G401 (cell line): Measurements from ENCODE around the gene BEST4. TPM values are rescaled to one million over a fixed set of nuclear protein-coding genes. Genes with fewer than 3 reads are reported as not detected.
"Not testable (repeated sequence)": the region's sequence is repeated elsewhere in the genome, so short reads cannot be mapped to it uniquely, and the experiment has no call there.

Experiments
- DNase-seq: peaks from one replicate; pipeline ENCODE4 v3.0.0-alpha.2; 2015; ENCODE audit warnings: low spot score
- in situ Hi-C: cut with HindIII; loops from 2 replicates; pipeline ENCODE4 v1.10.0; 2016; ENCODE audit warnings: low sequenced_read_pairs, mixed read lengths
- total RNA-seq: library from RNA; depleted of rRNA; stranded (reverse); fragments of >200 nt; shearing (Covaris generic); gene quantifications from 2 replicates; pipeline ENCODE4 v1.2.3, GENCODE V29; 2014; rRNA removed

Gene BEST4
- total RNA-seq, result 2.2 and 2.3 TPM in 2 replicates

GRCh38 chr1:44788120-44788860 is at the start of gene BEST4:
Gene BEST4 (minus strand): TSS chr1:44788170. CDS start chr1:44787705, 465 bp downstream.
- no peak for DNase-seq
- in situ Hi-C loops, result no loop called here

GRCh38 chr1:44835738-44836675 is 48.0 kb upstream of the BEST4 start:
- in situ Hi-C loops, result no loop called here
- peak; percentile 90 for DNase-seq

GRCh38 chr1:44834328-44834727 is 46.4 kb upstream of the BEST4 start:
- no peak for DNase-seq
- in situ Hi-C loops, result no loop called here

- DNase-seq, result no peak
- in situ Hi-C loops, result no loop called here
Measured at GRCh38 chr1:44832056-44832705, 44.2 kb upstream of the BEST4 start.

- no peak for DNase-seq
- in situ Hi-C loops, result no loop called here
Measured at GRCh38 chr1:44831516-44831915, 43.5 kb upstream of the BEST4 start.

GRCh38 chr1:44830900-44831304 is 42.9 kb upstream of the BEST4 start:
- DNase-seq, result no peak
- in situ Hi-C loops, result no loop called here

- no peak for DNase-seq
- in situ Hi-C loops, result no loop called here
Measured at GRCh38 chr1:44829506-44830384, 41.8 kb upstream of the BEST4 start.

- DNase-seq, result no peak
- in situ Hi-C loops, result no loop called here
Measured at GRCh38 chr1:44828841-44829440, 41.0 kb upstream of the BEST4 start.

GRCh38 chr1:44828003-44828651 is 40.2 kb upstream of the BEST4 start:
- no peak for DNase-seq
- in situ Hi-C loops, result no loop called here

GRCh38 chr1:44827197-44828002 is 39.4 kb upstream of the BEST4 start:
- in situ Hi-C loops, result no loop called here
- no peak for DNase-seq

GRCh38 chr1:44826375-44827196 is 38.6 kb upstream of the BEST4 start:
- in situ Hi-C loops, result no loop called here
- DNase-seq, result no peak

GRCh38 chr1:44824392-44824791 is 36.4 kb upstream of the BEST4 start:
- DNase-seq, in situ Hi-C loops: not testable (repeated sequence)

- in situ Hi-C loops, result no loop called here
- DNase-seq, result no peak
Measured at GRCh38 chr1:44822981-44823451, 35.0 kb upstream of the BEST4 start.

GRCh38 chr1:44822131-44822701 is 34.2 kb upstream of the BEST4 start:
- no peak for DNase-seq

GRCh38 chr1:44821240-44821715 is 33.3 kb upstream of the BEST4 start:
- DNase-seq, result no peak
- in situ Hi-C loops, result no loop called here

More at GRCh38 chr1:44822131-44822701, 34.2 kb upstream of the BEST4 start:
- in situ Hi-C loops, result no loop called here
